GM19099 (cell line): ENCODE measurements around the gene ESRRB.

Experiments
- POLR2A ChIP-seq: IDR thresholded peaks from 3 replicates; pipeline ENCODE4 v1.6.1; 2011; ENCODE audit warnings: low read depth; ENCODE audit not compliant: insufficient read length; ENCODE audit errors: extremely low read depth

Gene ESRRB

DNA sequence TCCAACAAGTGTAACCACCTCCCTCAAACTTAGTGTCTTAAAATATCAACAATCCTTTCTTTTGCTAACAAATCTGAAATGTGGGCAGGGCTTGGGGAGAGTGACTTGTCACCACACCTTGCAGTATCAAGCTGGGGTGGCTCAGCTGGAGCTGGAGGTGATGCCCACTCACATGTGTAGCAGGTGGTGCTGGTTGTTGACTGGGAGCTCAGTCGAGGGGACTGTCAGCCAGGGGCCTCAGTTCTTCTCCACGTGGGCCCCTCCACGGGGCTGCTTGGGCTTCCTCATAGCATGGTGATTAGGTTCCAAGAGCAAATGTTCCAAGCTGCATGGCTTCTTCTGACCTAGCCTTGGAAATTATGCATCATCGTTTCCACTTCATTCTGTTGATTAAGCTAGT is 32.6 kb upstream of the ESRRB start:
- TF ChIP-seq POLR2A, result no peak

DNA sequence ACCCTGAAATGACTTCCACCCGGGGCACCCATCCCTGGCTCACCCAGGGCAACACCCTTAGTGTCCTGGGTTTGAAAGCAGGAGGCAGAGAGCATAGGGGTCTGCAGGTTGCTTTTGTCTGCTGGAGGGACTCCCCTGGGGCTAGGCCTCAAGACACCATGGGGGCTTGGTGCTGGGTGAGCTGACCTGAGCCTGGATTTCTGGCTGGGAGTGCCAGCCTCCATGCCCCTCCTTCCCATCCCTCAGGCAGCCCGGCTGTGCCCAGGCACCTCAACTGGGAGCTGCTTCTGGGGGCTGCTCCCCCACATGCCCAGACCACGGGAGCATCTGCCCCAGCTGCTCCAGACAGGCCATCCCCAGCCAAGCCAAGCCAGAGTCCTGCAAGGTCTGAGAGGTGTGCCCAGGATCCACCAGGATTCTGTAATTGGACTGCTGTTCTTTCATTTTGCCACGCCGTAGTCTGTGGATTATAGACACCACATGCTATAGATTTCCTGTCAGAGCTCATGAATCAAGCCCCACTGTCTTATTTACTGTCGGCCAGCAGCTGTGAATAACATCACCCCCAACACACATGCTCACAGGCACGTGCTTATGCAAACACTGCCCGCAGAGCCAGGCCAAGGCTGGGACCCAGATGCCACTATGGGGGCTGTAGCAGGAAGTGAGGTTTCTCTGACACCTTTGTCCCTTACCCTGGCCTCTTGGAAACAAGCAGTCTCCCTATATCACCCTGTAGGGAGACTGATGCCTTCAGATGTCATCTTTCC is 29.4 kb upstream of the ESRRB start:
- no peak for TF ChIP-seq POLR2A

DNA sequence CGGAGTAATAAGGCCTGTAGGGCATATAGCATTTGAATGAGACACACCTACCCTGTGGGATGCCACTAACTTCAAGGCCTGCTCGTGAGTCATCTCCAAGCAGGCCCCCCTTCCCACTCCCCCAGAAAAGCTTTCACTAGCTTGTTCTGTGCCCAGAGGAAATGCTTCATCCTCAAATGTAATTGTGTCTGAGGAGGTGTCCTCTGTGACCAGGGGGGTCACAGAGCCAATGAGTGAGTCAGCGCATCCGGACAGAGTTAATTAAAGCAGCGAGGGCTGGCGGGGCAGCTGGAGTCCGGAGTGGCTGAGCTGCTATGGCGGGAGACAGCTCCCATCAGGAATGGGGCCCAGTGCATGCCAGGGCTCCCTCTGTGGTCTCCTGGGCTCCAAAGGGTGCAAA is 27.0 kb upstream of the ESRRB start:
- TF ChIP-seq POLR2A, result no peak

DNA sequence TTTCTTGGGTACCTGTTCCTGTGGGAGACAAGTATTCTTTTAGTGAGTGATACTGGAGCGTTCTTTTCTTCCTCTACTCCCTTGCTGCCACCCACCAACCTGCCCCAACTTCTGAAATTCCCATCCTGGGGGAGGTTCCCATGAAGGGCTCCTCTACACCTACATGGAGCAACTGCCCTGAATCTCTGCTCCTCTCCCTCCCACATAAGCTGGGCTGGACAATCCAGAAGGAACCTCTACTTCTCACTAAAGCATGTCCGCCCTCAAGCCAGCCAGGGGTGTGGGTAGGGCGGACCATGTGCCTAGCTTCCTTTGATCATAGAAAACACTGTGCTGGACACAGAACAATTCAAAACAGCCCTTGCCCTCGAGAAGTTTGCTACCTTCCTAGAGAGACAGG is 25.9 kb upstream of the ESRRB start:
- no peak for TF ChIP-seq POLR2A

DNA sequence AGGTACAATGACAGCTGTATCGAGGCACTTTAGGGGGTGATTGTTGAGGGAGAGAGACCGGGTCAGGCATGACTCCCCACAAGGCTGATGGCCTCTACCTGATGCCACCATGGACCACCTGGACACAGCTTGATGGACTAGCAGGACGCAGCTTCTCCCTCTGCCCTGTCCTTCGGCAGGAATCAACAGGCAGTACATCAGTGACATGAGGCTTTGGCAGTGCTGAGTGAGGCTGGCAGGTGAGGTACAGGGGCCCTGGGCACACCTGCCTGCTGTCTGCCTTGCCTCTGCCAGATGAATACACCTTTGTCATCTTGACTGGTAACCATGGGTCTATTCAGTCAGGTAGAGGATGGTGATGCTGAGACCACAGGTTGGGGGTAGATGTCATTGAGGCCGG is 25.3 kb upstream of the ESRRB start:
- TF ChIP-seq POLR2A, result no peak

DNA sequence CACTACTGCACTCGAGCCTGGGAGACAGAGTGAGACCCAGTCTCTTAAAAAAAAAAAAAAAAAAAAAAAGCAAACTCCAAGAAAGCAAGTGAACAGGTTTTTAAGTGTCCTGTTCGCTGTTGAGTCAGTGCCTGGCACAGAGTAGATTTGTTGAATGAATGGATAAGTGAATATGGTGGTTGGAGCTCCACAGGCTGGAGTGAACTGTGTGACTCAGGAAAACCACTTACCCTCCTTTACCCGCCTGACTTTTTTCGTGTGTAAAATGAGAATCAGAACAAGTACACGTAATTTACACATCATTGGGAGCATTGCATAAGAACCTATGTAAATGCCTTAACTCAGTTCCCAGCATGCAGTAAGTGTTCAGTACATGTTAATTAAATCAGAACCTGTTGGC is 24.0 kb upstream of the ESRRB start:
- TF ChIP-seq POLR2A, result no peak

DNA sequence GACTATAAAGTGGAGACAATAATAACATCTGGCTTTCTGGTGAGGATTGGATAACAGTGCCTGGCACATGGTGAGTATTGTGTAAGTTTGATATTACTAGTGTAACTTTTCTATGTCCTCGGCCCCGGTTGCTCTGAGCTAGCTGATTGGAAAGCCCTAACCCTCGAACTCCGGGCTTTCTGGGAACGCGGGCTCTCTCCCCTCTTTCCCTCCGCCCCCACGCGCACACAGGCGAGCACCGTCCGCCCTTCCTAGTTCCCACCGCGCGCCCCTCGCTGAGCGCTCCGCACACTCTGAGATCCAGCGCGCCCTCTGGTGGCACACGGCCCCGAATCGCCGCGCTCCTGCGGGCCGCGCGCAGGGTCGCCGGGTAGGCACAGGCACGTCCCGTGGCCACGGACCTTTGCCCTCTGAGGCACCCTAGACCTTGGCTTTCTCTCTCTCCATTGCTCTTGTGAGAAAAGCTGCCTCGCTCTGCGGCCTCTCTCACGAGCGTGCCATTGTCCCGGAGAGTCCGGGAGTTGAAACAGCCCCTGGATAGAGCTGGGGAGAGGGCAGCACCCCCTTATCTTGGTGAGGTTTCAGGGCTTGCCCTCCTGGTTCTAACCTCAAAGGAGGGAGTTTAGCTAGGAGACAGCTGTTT is 23.2 kb upstream of the ESRRB start:
- no peak for TF ChIP-seq POLR2A

DNA sequence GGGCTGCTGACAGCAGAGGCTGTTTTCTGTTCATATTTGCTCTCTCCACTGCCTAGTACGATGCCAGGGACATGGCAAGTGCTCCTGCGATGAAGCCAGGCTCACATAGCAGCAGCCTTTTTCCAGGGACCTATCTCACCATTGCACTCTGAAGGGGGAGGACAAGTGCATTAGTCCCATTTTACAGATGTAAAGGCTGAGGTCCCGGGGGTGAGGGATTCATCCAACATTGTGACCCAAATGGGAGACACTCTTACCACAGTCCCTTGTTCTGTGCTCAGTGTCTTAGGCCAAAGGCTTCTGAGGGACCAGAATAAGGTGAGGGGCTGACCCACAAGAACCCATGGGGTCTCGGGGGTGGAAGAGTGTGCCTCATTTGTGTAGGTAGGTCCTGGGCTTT is 21.6 kb upstream of the ESRRB start:
- no peak for TF ChIP-seq POLR2A

DNA sequence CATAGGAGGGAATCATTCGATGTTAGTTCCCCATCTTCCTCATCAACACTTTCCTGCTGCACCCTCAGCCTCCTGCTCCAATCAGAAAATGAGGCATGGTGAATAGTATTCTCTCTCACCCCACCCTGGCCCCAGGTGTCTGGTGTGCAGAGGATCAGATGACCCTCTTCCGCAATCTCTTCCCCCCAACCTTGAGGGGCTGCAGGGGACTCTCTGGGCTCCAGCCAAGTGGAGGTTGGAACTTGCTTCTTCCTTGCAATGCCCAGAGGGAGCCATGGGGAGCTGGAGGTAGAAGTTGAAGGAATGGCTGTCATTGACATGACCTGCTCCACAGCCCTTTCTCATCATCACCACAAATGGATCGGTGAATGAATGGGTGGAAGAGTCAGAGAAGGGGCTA is 20.2 kb upstream of the ESRRB start:
- no peak for TF ChIP-seq POLR2A

DNA sequence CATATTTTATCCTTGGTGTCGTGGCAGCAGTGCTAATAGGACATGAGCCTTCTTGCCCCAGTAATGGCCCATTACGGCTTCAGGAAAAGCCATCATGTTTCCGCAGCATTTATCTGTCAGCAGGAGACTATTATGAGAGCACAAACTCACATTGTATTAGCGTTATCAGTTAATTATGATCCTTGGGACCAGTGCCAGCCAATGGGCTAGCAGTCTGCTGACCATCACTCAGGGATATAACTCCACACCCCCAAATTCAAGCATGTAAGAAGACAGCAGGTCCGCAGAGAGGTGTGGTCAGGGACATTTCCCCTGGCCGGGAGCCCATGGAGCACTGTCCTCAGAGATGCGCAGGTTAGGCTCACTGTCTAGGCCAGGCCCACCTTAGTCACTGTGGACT is 4.9 kb upstream of the ESRRB start:
- TF ChIP-seq POLR2A, result no peak

DNA sequence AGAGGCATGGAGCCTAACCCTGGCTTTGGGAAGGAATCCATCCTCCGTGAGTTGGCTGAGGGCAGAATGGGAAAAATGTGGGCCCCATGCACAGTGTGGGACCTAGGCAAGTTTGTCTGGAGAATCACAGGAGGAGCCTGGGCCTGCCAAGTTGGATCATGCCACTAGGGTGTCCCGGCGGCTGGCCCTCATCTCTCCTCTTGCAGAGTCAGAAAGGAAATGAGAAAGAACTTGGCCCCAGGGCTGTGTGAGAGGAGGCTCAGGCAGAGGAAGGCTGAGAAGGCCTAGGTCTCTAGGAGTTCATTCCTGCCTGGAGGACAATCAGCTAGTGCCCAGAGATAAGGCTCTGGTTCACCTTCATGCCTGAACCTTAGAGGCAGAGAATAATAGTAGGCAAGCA is 2.5 kb upstream of the ESRRB start:
- no peak for TF ChIP-seq POLR2A

DNA sequence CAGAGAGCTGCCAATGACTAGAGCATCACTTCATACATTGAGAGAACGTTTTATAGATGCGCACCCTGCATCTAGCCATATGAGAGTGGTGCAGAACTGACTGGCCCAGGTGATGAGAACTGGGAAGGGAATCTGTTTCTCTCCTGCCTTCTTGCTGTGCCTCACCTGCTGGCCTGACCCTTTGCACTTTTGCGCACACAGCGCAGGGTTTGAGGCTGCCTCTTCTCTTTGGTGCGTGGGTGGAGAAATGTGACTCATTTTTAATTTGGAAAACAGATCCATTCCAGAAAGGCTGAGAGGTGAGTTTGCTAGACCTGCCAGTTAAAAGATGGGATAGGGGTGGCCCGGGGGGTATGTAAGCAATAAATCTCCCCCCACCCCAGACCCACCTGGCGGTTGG is 453 bp upstream of the ESRRB start:
- no peak for TF ChIP-seq POLR2A

DNA sequence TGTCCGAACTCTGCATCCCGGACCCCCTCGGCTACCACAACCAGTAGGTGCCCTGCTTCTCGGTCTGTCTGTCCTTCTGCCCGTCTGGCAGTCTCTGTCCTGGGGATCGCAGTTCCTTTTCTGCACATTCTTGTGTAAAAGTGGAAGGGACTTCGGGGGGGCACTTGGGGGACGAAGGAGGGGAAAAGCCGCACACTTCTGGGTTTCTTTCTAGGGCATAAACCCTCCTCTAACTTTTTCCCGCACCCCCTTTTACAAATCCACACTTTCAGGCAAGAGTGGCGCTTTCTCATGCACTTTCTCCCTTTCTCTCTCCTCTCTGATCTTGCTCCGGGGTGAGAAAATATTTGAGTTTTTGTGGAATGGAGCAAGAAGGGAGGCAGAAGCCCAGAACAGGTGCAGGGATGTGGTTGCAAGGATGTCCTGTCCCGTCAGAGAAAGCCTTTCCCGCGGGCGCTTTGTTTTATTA is 506 bp downstream of the ESRRB start:
- TF ChIP-seq POLR2A, result no peak

DNA sequence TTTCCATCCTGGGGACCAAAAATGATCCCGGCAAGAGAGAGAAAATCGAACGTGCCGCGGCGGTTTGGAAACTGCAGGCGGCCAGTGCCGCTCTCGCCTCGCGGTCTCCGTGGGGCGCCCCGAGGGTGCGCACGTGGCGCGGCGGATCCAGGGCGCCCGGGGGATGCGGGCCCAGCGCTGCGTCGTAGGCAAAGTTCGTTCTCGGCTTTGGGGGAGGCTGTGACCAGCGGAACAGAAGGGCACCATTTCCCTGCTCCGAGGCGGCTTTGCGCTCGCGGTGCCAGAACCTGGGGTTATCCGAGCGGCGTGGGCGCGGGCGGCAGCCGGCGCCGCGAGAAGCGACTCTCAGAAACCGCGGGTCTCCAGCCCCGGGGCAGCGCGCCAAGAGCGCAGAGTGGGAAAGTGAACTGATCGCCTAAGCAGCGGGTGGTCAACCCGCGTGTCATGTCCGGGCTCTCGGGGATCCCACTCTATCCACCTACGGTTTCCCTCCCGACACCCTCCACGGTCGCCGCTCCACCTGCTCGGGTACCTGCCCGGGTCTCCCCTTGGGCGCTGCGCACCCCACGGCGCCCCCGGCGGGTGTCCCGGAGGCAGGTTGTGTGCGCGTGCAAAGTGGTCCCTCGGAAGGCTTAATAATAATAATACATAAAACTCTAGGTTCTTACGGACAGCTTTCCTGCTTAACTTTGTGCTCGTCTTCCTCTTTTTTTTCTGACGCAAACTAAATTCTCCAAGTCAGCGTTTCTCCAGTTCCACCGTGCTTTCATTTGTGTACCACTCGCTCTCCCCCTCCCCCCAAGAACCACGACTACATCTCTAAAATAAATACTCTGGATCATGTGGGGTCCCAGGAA is 1.2 kb downstream of the ESRRB start:
- TF ChIP-seq POLR2A, result no peak

DNA sequence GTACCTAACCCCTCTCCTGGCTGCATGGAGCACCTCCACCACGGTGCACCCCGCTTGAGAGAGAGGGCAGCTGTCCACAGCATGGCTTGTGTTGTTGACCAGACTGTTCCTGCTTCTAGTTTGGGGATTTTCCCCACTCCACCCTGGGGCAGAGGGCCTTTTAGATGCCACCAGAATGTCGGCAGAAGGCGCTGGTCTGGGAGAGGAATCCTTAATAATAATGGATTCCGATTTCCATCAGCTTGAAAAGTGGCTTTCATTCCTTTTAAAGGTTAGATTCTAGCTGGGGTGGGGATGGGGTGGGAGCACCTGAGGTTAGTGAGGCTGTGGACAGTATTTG is 1.8 kb downstream of the ESRRB start:
- no peak for TF ChIP-seq POLR2A

DNA sequence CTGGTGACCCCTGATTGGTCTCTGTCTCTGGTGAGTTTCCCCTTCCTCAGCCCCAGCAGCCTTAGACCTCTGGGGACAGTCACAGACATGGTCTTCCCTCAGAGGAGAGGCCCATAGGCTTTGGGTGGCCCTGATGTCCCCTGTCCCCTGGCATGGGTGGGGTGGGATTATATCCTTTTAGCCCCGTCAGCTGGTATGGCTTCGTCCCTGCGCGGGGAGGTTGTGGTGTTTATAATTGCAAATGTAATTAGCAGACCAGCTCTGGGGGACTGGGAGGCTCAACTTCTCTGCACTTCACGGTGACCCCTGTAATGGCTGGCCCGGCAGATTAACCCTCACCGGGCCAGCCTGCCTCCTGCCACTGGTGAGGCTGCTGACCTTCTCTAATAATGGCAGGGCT is 5.1 kb downstream of the ESRRB start:
- TF ChIP-seq POLR2A, result no peak

DNA sequence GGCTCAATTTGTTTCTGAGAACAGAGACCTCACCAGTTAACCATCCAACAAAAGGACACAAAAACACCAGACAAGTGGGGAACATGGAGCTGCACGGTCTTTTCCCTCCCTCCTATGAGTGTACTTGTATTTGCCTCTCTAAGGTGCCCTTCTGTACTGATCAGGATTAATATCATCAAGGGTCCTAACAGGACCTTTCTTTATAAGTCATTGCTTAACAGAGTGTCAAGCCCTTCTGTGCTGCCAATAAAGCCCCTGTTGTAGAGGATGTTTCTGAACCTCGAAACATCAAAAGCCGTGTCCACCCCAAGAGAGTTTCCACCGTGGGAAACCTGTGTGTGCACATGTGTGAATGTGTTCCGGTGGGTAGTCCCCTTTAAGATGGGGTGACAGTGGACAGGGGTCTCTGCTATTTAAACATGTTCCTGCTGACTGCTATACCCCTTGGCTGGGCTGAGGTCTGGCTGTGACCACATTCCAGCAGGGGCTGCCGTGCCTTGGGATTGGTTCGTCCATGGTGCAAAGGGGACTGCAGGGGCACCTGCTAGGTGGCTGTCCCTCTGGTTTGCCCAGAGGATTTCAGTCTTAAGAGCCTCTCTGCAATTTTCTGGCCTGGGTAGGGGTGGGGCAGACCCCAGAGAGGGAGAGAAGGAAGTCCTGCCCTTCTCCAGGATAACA is 6.0 kb downstream of the ESRRB start:
- TF ChIP-seq POLR2A, result no peak
